ENCODE measurements around the gene IGF1.

GRCh38 chr12:102356690-102357089, 123.7 kb downstream of the IGF1 start:
- TF ChIP-seq CTCF (IDR thresholded peaks at IDR 0.05 in 4 of 5, conservative IDR thresholded peaks at IDR 0.05 in 1 of 5), result no peak
- no peak for TF ChIP-seq POLR2A (IDR thresholded peaks at IDR 0.05)
